ENCODE results near the gene ATP11A.

- TF ChIP-seq CTCF (IDR thresholded peaks at IDR 0.05), result no peak
- no peak for TF ChIP-seq POLR2A (IDR thresholded peaks at IDR 0.05)
Measured at GRCh38 chr13:112699322-112699918, 9.6 kb downstream of the ATP11A start.
